HUES6 (cell line): ENCODE data around the gene NCOA1.

Experiments
- H3K27ac ChIP-seq: 2 replicates; pipeline ENCODE4 v1.7.0; 2013; ENCODE audit warnings: low read depth, mild to moderate bottlenecking, low read length, inconsistent platforms
- H3K27me3 ChIP-seq: 2 replicates; pipeline ENCODE4 v1.6.1; 2013; ENCODE audit warnings: low read length; ENCODE audit not compliant: control insufficient read depth, insufficient read depth
- H3K36me3 ChIP-seq: 2 replicates; pipeline ENCODE4 v1.6.1; 2013; ENCODE audit warnings: low read length; ENCODE audit not compliant: control insufficient read depth, insufficient read depth
- H3K4me1 ChIP-seq: 2 replicates; pipeline ENCODE4 v1.6.1; 2013; ENCODE audit warnings: low read length; ENCODE audit not compliant: control insufficient read depth, insufficient read depth
- H3K4me3 ChIP-seq: 2 replicates; pipeline ENCODE4 v1.5.1; 2013; ENCODE audit warnings: low read depth, low read length
- H3K9ac ChIP-seq: one replicate; pipeline ENCODE4 v1.6.1; 2013; ENCODE audit warnings: mild to moderate bottlenecking, low read length
- H3K9me3 ChIP-seq: 2 replicates; pipeline ENCODE4 v1.6.1; 2013; ENCODE audit warnings: low read depth, low read length; ENCODE audit not compliant: control insufficient read depth, insufficient read depth

The NCOA1 gene

DNA sequence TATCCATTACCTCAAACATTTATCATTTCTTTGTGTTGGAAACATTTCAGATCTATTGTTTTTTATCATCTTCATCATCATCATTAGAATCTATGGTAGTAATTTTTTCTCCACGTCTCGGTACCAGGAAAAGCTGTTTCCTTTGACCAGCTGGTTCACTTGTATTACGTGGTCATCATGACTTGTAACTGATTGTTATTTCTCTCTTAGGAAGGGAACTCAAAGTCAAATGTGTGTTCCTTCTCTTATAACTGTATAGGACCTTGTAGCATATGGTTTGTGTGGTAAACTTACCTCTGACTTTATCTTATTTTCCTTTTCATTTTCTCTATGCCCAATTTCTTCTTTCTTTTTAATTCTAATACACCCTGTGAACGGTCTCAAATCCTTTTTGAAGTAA, 16.5 kb downstream of the NCOA1 start:
- no peaks in the 10 kb centered on the region for H3K9me3 ChIP-seq
- no peak overlapping the region for H3K27ac ChIP-seq
- H3K4me1 ChIP-seq, result no peaks in the 10 kb centered on the region; the same call in 1 of the 2 replicates

GRCh38 chr2:24508878-24509277, 17.8 kb downstream of the NCOA1 start:
- Histone ChIP-seq H3K36me3 (no peaks in the 10 kb centered on the region), H3K9me3 (no peaks in the 10 kb centered on the region), H3K27me3 (no peaks in the 10 kb centered on the region), H3K9ac (no peak overlapping the region), H3K27ac (no peak overlapping the region), H3K4me1 (no peaks in the 10 kb centered on the region; the same call in 1 of the 2 replicates), H3K4me3 (no peak overlapping the region)

More for the DNA sequence above, 16.5 kb downstream of the NCOA1 start:
- Histone ChIP-seq H3K4me3 (no peak overlapping the region), H3K9ac (no peak overlapping the region), H3K36me3 (no peaks in the 10 kb centered on the region), H3K27me3 (no peaks in the 10 kb centered on the region)

DNA sequence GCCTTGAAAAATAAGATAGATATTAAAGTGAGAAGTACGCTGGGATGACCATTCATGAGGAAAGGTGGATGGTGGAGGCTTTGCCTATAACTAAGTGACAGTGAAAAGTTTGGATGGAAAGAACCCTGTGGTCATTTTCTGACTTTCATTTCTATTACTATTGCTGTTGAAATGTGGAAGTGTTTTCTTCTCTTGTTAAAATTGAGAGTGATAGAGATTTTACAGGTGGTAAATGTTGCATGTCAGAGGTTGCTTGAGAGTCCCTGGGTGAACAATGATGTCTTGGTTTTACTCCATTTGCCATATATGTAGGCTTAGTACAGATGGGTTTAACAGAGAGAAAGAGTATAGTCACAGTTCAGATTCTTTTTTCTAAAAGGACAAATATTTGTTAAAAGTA, 18.4 kb downstream of the NCOA1 start:
- Histone ChIP-seq H3K4me3 (no peak overlapping the region), H3K9me3 (no peaks in the 10 kb centered on the region)

DNA sequence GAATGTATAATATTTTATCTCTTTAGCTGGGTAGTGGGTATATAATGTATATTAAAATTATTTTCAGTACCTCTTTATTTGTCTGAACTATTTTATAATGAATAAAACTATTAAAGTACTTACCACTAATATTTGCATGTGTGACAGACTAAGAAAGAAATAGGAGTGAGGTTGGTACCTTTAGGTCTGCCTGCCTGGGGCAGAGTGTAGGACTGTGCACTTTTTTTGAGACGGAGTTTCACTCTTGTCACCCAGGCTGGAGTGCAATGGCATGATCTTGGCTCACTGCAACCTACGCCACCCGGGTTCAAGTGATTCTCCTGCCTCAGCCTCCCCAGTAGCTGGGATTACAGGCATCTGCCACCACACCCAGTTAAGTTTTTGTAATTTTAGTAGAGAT, 18.8 kb downstream of the NCOA1 start:
- H3K27me3 ChIP-seq, result no peaks in the 10 kb centered on the region
- H3K4me3 ChIP-seq, result no peak overlapping the region
- no peaks in the 10 kb centered on the region; the same call in 1 of the 2 replicates for H3K4me1 ChIP-seq
- no peaks in the 10 kb centered on the region for H3K36me3 ChIP-seq
- H3K27ac ChIP-seq, result no peak overlapping the region
- H3K9ac ChIP-seq, result no peak overlapping the region
- H3K9me3 ChIP-seq, result no peaks in the 10 kb centered on the region

More for the DNA sequence above, 18.4 kb downstream of the NCOA1 start:
- H3K27ac ChIP-seq, result no peak overlapping the region
- H3K9ac ChIP-seq, result no peak overlapping the region
- no peaks in the 10 kb centered on the region for H3K36me3 ChIP-seq
- no peaks in the 10 kb centered on the region; the same call in 1 of the 2 replicates for H3K4me1 ChIP-seq
- no peaks in the 10 kb centered on the region for H3K27me3 ChIP-seq

- H3K9me3 ChIP-seq, result no peaks in the 10 kb centered on the region
- no peak overlapping the region for H3K9ac ChIP-seq
- H3K27me3 ChIP-seq, result no peaks in the 10 kb centered on the region
- no peaks in the 10 kb centered on the region for H3K36me3 ChIP-seq
- no peak overlapping the region for H3K27ac ChIP-seq
- no peaks in the 10 kb centered on the region; the same call in 1 of the 2 replicates for H3K4me1 ChIP-seq
- H3K4me3 ChIP-seq, result no peak overlapping the region
Measured at GRCh38 chr2:24510771-24511170, 19.7 kb downstream of the NCOA1 start.

DNA sequence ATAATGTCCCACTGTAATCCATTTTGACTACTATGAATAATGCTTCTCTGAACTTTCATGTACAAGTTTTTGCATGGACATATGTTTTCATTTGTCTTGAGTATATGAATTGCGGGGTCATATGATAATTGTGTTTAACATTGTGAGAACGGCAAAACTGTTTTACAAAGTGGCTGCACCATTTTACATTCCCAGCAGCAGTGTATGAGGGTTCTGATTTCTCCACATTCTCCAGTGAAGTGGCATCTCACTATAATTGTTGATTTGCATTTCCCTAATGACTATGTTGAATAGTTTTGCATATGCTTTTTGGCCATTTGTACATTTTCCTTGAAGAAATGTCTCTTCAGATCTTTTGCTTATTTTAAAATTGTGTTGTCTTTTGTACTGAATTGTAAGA, 20.1 kb downstream of the NCOA1 start:
- Histone ChIP-seq H3K36me3 (no peaks in the 10 kb centered on the region), H3K4me3 (no peak overlapping the region), H3K9me3 (no peaks in the 10 kb centered on the region), H3K27me3 (no peaks in the 10 kb centered on the region), H3K9ac (no peak overlapping the region), H3K4me1 (no peaks in the 10 kb centered on the region; the same call in 1 of the 2 replicates), H3K27ac (no peak overlapping the region)

DNA sequence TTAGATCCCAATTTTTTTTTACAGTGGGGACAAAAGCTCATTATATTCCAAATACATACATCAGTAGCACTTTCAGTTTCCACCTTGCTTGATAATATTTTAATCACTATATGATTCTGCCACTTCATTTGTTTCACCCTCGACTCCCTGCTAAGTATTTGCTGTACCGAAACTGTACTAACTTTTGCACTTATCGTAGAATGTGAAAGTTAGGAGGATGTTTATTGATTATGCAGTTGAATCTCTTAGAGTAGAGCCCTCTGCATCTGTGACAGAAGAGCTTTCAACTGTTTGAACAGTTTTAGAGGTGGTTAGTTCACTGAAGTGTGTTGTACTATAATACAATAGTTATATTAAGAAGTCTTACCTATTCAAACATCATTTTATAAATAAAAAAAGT, 20.8 kb downstream of the NCOA1 start:
- H3K36me3 ChIP-seq, result no peaks in the 10 kb centered on the region
- no peaks in the 10 kb centered on the region; the same call in 1 of the 2 replicates for H3K4me1 ChIP-seq
- H3K27ac ChIP-seq, result no peak overlapping the region
- no peak overlapping the region for H3K4me3 ChIP-seq
- H3K9me3 ChIP-seq, result no peaks in the 10 kb centered on the region
- no peaks in the 10 kb centered on the region for H3K27me3 ChIP-seq
- no peak overlapping the region for H3K9ac ChIP-seq

DNA sequence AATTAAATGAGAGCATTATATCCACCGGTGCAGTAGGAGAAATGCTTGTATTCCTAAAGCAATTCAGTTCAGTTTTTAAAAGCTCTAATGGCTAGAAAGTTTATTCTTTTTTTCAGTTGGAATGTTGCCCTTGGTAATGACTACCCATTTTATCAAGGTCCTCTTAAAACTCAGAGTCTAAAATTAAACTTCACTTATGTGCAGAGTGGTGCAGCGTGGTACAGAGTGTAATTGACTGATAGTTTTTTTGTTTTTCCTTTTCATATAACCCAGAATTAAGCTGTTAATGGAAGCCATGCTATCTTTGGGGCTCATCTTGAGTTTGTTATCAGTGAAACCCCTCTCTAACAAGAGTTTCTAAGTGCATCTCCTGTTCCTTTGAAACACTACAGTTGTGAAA, 21.4 kb downstream of the NCOA1 start:
- no peaks in the 10 kb centered on the region for H3K27me3 ChIP-seq
- no peak overlapping the region for H3K9ac ChIP-seq
- H3K36me3 ChIP-seq, result no peaks in the 10 kb centered on the region
- no peak overlapping the region for H3K27ac ChIP-seq
- no peaks in the 10 kb centered on the region; the same call in 1 of the 2 replicates for H3K4me1 ChIP-seq
- no peaks in the 10 kb centered on the region for H3K9me3 ChIP-seq
- H3K4me3 ChIP-seq, result no peak overlapping the region

DNA sequence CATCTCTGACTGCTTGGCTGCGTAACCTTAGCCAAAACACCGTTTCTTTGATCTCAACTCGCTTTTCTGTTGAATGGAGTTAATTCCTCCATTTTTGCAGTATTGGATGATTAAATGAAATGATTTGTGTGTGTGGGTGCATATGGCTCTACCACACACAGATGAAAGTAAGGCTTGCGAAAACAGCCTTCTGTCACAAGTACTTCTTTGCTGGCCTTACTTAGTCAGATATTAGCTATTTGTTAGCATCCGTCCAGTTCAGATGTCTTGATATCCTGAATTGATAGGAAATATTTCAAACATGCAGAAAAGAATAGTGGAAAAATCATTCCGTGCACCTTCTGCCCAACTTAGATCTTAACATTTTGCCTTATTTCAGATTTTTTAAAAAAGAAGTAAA, 21.8 kb downstream of the NCOA1 start:
- H3K27me3 ChIP-seq, result no peaks in the 10 kb centered on the region
- no peak overlapping the region for H3K9ac ChIP-seq
- no peaks in the 10 kb centered on the region for H3K9me3 ChIP-seq
- H3K4me3 ChIP-seq, result no peak overlapping the region
- no peaks in the 10 kb centered on the region for H3K36me3 ChIP-seq
- H3K4me1 ChIP-seq, result no peaks in the 10 kb centered on the region; the same call in 1 of the 2 replicates
- no peak overlapping the region for H3K27ac ChIP-seq

DNA sequence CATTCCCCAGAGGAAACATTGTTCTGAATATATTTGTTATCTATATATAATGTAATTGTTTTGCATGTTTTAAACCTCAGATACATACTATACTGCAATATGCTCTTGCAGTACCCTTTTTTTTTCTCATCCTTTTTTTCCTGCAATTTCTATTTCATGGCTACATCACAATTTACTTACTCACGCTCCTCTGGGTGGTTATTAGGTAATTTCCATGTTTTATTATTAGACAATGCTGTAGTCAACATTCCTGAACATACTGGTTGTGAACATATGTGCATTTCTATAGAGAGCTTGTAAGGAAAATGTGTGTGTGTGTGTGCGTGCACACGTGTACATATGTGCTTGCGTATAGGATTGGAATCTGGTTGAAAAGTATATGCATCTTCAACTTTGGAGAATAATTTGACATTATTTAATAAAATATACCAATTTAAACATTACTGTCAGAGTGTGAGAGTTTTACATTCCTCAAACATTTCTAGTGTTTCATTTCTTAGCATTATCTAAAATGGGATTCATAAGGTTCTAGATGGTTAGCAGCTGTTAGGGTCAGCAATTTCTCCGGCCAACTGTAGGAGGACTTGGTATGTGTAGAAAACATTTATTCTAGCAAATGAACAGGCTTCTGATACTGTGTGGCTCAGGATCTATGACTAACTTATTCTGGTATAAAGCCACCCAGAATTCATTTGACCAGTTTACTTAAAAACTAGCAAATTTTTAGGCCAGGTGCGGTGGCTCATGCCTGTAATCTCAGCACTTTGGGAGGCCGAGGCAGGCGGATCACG, 22.4 kb downstream of the NCOA1 start:
- no peak overlapping the region for H3K4me3 ChIP-seq
- H3K27ac ChIP-seq, result no peak overlapping the region
- no peaks in the 10 kb centered on the region for H3K36me3 ChIP-seq
- H3K27me3 ChIP-seq, result no peaks in the 10 kb centered on the region
- H3K4me1 ChIP-seq, result no peaks in the 10 kb centered on the region; the same call in 1 of the 2 replicates
- no peak overlapping the region for H3K9ac ChIP-seq
- H3K9me3 ChIP-seq, result no peaks in the 10 kb centered on the region

- Histone ChIP-seq H3K9me3 (no peaks in the 10 kb centered on the region), H3K4me1 (no peaks in the 10 kb centered on the region), H3K27ac (no peak overlapping the region), H3K27me3 (no peaks in the 10 kb centered on the region), H3K9ac (no peak overlapping the region), H3K36me3 (no peaks in the 10 kb centered on the region), H3K4me3 (no peak overlapping the region)
Measured at GRCh38 chr2:24514820-24515219, 23.8 kb downstream of the NCOA1 start.
